ENCODE measurements around the gene USP37.

USP37 gene, protein sequence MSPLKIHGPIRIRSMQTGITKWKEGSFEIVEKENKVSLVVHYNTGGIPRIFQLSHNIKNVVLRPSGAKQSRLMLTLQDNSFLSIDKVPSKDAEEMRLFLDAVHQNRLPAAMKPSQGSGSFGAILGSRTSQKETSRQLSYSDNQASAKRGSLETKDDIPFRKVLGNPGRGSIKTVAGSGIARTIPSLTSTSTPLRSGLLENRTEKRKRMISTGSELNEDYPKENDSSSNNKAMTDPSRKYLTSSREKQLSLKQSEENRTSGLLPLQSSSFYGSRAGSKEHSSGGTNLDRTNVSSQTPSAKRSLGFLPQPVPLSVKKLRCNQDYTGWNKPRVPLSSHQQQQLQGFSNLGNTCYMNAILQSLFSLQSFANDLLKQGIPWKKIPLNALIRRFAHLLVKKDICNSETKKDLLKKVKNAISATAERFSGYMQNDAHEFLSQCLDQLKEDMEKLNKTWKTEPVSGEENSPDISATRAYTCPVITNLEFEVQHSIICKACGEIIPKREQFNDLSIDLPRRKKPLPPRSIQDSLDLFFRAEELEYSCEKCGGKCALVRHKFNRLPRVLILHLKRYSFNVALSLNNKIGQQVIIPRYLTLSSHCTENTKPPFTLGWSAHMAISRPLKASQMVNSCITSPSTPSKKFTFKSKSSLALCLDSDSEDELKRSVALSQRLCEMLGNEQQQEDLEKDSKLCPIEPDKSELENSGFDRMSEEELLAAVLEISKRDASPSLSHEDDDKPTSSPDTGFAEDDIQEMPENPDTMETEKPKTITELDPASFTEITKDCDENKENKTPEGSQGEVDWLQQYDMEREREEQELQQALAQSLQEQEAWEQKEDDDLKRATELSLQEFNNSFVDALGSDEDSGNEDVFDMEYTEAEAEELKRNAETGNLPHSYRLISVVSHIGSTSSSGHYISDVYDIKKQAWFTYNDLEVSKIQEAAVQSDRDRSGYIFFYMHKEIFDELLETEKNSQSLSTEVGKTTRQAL

DNA sequence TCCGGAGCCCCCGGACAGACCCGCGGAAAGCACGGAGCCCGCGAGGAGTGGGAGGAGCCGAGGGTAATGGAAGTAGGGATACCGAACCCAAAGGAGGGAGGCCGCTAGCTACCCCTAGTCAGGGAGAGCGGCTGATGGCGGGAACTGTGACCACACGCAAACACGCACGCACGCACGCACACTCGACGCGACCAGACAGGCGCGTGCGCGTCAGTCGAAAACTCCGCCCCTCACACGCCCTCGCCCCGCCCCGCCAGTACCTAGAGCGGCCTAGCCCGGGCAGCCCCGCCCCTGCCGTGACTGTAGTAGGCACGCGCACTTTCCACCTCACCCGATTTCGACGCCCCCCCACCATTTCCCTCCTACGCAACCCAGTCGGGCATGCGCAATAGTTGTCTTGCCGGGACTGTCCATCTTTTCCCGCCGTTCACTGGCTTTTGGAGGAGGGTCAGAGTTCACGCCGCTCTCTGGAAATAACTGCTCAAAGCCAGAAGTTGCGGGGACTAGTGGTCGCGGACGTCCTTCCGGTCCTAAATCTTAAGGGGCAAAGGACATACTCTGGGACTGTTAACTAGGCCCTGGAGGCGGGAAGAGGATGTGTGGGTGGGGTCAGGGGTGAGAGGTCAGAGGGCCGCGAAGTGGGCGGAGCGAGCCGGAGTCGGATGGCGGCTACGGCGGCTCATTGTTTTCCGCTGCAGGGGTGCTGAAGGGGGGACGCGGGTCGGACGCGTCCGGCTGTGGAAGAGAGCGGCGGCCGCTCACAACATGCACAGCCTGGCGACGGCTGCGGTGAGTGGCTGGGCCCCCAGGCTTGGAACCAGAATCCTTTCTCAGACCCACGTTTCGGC is at the start of gene USP37, which contains the start of gene CNOT9:
USP37 (minus strand) TSS at position 162 of the 848 bp plus-strand sequence. CDS start 9,698 bp downstream, outside the sequence.
CNOT9 (plus strand) TSS at position 650 of the 848 bp plus-strand sequence; CDS start at position 766, 116 bp downstream.
- peak; percentile 100 for DNase-seq (ENCODE audit: low read depth in 1 of 2, low spot score in 1 of 2)

- DNase-seq (ENCODE audit: low read depth in 1 of 2, low spot score in 1 of 2): no peak
Measured at GRCh38 chr2:218615868-218616315, 47.7 kb upstream of the USP37 start.

- no peak for DNase-seq (ENCODE audit: low read depth in 1 of 2, low spot score in 1 of 2)
Measured at GRCh38 chr2:218607436-218608115, 39.4 kb upstream of the USP37 start, which contains the start of gene PLCD4. Gene PLCD4, plus strand, starts transcription at chr2:218607899. Its CDS starts 7,841 bp downstream, at chr2:218615740.

GRCh38 chr2:218605432-218605831 is 37.3 kb upstream of the USP37 start:
- no peak for DNase-seq (ENCODE audit: low read depth in 1 of 2, low spot score in 1 of 2)

DNA sequence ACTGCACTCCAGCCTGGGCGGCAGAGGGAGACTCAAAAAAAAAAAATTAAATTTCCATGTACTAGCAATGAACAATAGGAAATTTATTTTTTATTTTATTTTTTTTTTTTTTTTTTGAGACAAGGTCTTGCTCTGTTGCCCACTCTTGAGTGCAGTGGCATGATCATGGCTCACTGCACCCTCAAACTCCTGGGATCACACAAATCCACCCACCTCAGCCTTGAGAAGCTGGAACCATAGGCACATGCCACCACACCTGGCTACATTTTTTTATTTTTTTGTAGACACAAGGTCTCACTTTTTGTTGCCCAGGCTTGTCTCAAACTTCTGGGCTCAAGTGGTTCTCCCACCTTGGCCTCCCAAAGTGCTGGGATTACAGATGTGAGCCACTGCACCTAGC is 17.4 kb upstream of the USP37 start:
- no peak for DNase-seq (ENCODE audit: low read depth in 1 of 2, low spot score in 1 of 2)

DNA sequence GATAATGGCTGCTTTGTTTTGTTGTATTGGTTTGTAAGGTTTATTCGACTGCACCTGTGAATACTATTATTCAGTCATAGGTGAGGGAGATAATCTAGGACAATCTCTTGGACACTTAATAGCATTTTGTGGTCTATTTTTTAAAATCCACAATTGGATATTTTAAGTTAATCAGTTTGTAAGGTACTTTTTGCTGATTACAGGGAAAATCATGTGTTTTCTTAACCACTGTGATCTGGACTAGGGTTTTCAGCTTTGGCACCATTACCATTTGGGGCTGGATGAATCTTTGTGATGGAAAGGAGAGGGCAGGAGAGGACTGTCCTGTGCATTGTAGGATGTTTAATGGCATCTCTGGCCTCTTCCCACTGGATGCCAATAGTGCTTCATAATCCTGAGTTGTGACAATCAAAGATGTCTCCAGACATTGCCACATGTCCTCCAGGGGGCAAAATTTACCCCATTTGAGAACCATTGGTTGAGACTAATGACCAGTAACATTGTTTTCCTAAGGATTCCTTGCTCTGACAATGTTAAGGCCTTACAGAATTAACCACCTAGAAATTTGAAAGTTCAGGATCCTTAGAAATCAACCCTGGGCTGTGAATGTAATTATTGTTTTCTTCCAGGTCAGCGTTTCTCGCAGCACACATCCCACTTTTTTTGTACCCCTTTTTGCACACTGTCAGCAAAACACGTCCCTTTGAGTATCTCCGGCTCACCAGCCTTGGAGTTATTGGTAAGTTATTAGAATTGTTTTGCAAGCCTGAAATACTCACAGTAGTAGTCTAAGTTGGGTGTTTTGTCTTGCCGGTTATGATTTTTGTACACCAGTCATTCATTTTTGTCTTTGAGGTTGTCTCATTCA is 16.1 kb upstream of the USP37 start:
- DNase-seq (ENCODE audit: low read depth in 1 of 2, low spot score in 1 of 2): no peak

GRCh38 chr2:218582076-218582475 is 13.9 kb upstream of the USP37 start:
- DNase-seq (ENCODE audit: low read depth in 1 of 2, low spot score in 1 of 2): no peak

DNA sequence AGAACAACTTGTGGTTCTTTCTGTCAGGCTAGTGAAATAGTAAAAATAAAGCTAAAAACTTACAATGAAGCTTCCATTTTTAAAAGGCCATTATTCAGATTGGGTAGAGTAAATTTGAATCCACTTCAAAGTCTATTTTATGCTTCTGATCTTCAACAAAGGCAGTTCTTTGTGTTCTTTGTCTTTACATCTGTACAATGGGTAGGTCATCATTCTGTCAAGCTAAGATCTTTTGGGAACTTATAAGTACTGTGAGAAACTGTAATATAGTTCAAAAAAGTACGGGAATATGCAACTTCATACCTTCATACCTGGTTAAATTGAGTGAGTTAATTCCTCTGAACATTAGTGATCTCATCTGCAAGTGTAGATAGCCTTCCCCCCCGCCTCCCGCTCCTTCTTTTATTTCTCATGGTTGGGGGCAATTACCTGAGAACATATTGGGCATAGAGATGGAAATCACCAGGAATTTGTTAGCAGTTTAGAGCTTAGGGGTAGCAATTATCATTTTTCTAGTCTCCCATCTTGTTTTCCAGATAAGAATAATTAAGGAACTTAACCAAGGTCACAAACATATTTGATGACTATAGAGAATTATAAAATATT is 10.2 kb upstream of the USP37 start:
- no peak for DNase-seq (ENCODE audit: low read depth in 1 of 2, low spot score in 1 of 2)

DNA sequence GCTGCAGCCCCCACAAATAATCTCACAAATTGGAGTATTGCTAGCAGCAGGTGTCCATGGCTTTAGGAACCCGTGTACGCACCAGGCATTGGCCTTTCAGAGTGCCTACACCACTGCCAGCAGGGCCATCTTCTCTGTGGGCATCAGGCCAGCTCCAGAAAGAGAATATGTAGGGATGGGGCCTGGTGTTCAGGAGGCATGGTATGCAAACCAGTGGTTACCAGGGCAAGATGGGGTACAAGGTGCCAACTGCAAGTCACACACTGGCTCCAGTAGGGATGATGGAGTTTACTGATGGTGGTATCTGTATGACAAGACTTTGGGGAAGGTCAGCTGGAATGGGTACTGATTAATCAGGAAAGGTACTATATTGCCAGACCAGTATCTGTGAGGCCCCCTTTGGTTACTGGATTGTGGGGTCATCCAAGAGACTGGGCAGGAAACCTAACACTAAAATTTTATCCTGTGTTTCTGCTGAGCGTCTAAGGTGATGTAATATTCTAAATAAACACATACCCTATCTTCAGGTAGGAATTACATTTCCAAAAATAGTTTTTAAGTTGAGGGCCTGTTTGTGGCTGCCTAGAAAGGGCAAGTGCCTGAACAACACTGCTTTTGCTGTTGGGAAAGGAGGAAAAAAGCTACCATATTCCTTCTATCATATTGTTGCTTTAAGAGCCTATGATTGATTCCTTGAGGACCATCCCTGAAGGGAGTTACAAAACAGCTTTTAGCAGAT is 9.5 kb upstream of the USP37 start:
- no peak for DNase-seq (ENCODE audit: low read depth in 1 of 2, low spot score in 1 of 2)

GRCh38 chr2:218576854-218577253 is 8.7 kb upstream of the USP37 start:
- no peak for DNase-seq (ENCODE audit: low read depth in 1 of 2, low spot score in 1 of 2)

DNA sequence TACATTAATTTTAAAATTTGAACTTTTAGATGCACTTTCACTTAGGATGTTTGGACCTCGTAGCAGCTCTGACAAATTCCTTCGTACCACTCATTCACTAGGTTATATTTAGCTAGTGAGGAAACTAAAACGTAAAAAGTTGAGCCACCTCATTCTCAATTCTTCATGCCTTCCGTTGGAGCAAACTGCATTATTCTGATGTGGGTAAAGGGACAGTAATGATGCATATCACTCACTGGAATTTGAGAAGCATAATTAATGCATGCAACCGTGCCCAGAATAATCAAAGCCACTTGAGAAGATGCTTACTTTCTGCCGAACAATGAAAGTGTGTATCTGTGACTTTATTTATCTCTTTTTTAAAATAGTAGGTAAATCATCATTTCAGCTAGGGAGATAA is 2.7 kb upstream of the USP37 start:
- no peak for DNase-seq (ENCODE audit: low read depth in 1 of 2, low spot score in 1 of 2)

DNA sequence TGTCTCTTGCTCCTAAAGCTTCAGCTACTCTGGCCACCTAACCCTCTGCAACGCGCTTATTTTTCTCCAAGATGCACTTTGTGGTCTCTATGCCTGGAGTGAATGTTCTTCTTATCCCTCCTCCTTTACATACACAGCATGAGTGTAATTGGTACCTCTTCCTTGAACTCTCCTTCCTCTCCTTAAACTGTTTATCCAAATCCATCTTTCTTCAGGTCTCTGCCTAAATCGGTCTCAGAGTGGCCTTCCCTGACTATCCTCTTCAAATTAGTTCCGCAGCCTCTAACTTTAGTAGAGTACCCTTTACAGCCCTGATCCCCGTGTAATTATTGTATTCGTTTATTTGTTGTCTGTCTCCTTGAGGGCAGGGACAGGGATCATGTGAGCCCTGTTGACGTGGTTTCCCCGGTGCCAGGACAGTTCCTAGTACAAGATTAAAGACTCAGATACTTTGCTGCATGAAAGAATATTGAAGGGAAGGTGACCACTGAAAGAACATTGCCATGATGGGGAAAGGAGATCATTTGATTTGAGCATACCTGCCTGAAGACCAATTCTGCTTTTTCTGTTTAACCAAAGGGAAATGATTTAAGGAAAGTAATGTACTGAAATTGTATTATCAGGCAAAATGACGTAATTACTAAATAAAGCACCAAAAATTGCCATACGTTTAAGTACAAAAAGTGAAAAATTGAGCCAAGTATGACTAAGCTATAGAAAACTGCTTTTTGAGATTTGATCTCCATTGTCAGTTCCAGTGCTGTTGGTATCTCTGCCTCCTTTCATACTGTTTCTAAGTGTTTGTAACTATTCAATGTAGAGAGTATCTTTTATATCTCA is 1.7 kb upstream of the USP37 start:
- DNase-seq (ENCODE audit: low read depth in 1 of 2, low spot score in 1 of 2): no peak

- peak; percentile 35 to 42 for DNase-seq (ENCODE audit: low read depth in 1 of 2, low spot score in 1 of 2)
Measured at GRCh38 chr2:218569038-218569431, 884 bp upstream of the USP37 start.

- no peak for DNase-seq (ENCODE audit: low read depth in 1 of 2, low spot score in 1 of 2)
Measured at GRCh38 chr2:218567797-218568189, 358 bp downstream of the USP37 start.

DNA sequence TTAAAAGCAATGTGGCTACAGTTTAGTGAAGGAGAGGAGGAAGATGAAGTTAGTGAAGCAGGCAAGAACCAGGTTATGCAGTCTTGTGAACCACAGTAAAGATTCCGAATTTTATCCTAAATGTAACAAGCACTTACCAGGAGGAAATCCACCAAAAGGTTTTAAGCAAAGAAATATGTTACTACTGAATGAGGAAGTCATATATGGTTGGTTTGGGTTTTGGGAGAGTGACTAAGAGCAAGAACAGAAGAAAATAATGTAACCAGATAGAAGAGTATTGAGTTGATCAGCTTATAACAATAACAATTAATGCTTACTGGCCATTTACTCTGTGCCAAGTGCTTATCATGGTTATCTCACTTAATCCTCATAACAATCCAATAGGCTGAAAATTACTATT is 1.9 kb downstream of the USP37 start:
- DNase-seq (ENCODE audit: low read depth in 1 of 2, low spot score in 1 of 2): no peak

DNA sequence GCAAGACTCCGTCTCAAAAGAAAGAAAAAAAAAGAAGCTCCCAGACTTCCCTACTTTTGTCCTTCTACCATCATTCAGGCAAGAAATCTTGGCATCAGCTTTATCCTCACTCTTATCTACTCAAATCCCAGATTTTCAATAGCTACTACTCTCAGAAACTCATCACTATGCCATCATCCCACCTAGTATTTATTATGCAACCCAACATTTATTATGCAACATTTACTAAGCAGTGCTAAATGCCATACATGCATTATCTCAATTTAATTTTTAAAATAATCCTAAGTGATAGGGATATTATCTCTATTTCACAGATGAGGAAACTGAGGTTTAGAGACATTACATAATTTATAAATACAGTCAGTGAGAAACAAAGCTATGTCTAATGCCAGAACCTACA is 4.1 kb downstream of the USP37 start:
- no peak for DNase-seq (ENCODE audit: low read depth in 1 of 2, low spot score in 1 of 2)

GRCh38 chr2:218558986-218559385 is 9.2 kb downstream of the USP37 start:
- DNase-seq (ENCODE audit: low read depth in 1 of 2, low spot score in 1 of 2): no peak
